Lower leg skin (tissue), 4 donors: ENCODE results near the gene SPEG. TPM values are rescaled to one million over a fixed set of nuclear protein-coding genes. Genes with fewer than 3 reads are reported as not detected.

Experiments
- DNase-seq, 2 donors: peaks; one replicate each; pipeline ENCODE4 v3.0.0-alpha.2; 2019; ENCODE audit warnings: low spot score in 2 of 2
- H3K4me3 ChIP-seq: fragments of 200-600 bp; sonication (generic); 2 replicates; pipeline ENCODE4 v1.5.1; 2017; ENCODE audit warnings: mild to moderate bottlenecking, low read depth; ENCODE audit not compliant: poor library complexity, severe bottlenecking
- CTCF ChIP-seq, 3 donors: fragments of 450-650 bp; IDR thresholded peaks; one replicate each; pipeline ENCODE4 v1.5.1; 2016; ENCODE audit warnings: antibody characterized with exemption in 3 of 3, mild to moderate bottlenecking in 3 of 3, moderate library complexity in 2 of 3
- POLR2A ChIP-seq, 2 donors: fragments of 450-650 bp; IDR thresholded peaks; one replicate each; pipeline ENCODE4 v1.6.1; 2016 to 2017; ENCODE audit warnings: antibody characterized with exemption in 2 of 2, mild to moderate bottlenecking in 1 of 2, moderate library complexity in 1 of 2
- WGBS, 2 donors: methylation state at CpG; one replicate each; pipeline ENCODE4 v1.1.5; 2018; 5-methylcytosine and 5-hydroxymethylcytosine counted together
- intact Hi-C: fragments of 100-400 bp; cut with DNase I; formaldehyde crosslinking; loops from one replicate; pipeline ENCODE4 v1.15.0; 2023; ENCODE audit warnings: low total_unique reads
- total RNA-seq, 4 donors: library from RNA; depleted of rRNA; stranded (reverse); fragments of >200 nt; gene quantifications; one replicate each; pipeline ENCODE4 v1.1.0, GENCODE V29; 2016

The SPEG gene
- total RNA-seq, 4 donors from 2014 or later: 3.3 to 11.4 (median 5.3) TPM

GRCh38 chr2:219403861-219404260 is 30.8 kb upstream of the SPEG start:
- intact Hi-C loops: no loop called here
- no peak overlapping the region for H3K4me3 ChIP-seq
- WGBS, 2 donors: 82 to 88% methylated on average over 9 of the region's 9 CpGs
- TF ChIP-seq CTCF (IDR thresholded peaks at IDR 0.05) (no peak), POLR2A (IDR thresholded peaks at IDR 0.05) (no peak)
- DNase-seq: no peak

- whole genome bisulfite sequencing, 2 donors: 76 to 81% methylated on average over 10 of the region's 10 CpGs
- no peak overlapping the region for H3K4me3 ChIP-seq
- TF ChIP-seq POLR2A (IDR thresholded peaks at IDR 0.05): no peak
- TF ChIP-seq CTCF (IDR thresholded peaks at IDR 0.05): no peak
- no peak for DNase-seq
- intact Hi-C loops: no loop called here
Observed at GRCh38 chr2:219404291-219404910, 30.2 kb upstream of the SPEG start.

- no peak overlapping the region for H3K4me3 ChIP-seq
- 78 to 96% methylated on average over 5 to 7 of the region's 7 CpGs for WGBS, 2 donors
- DNase-seq: no peak
- intact Hi-C loops: loop anchor here (5.0 kb wide), 1 partner anchor 127 kb away; no protein-coding TSS in a partner anchor
- TF ChIP-seq CTCF (IDR thresholded peaks at IDR 0.05) (no peak), POLR2A (IDR thresholded peaks at IDR 0.05) (no peak)
Observed at GRCh38 chr2:219404954-219405353, 29.7 kb upstream of the SPEG start.

- no peak for TF ChIP-seq CTCF (IDR thresholded peaks at IDR 0.05)
- TF ChIP-seq POLR2A (IDR thresholded peaks at IDR 0.05): no peak
- intact Hi-C loops: loop anchor here (5.0 kb wide), 1 partner anchor 127 kb away; no protein-coding TSS in a partner anchor
- no peak overlapping the region for H3K4me3 ChIP-seq
- WGBS, 2 donors: 76 to 89% methylated on average over 6 to 9 of the region's 9 CpGs
- DNase-seq: no peak
Observed at GRCh38 chr2:219405451-219405850, 29.2 kb upstream of the SPEG start.

GRCh38 chr2:219405958-219406860 is 28.4 kb upstream of the SPEG start:
- intact Hi-C loops: loop anchor here (5.0 kb wide), 1 partner anchor 126 kb away; no protein-coding TSS in a partner anchor
- TF ChIP-seq POLR2A (IDR thresholded peaks at IDR 0.05): no peak
- no peak for TF ChIP-seq CTCF (IDR thresholded peaks at IDR 0.05)
- H3K4me3 ChIP-seq: no peak overlapping the region
- DNase-seq: no peak
- WGBS, 2 donors: 89 to 93% methylated on average over 7 of the region's 7 CpGs
